HG02798 (cell line): ENCODE data around the gene SPINT3.
"Not testable (repeated sequence)": the region's sequence is repeated elsewhere in the genome, so short reads cannot be mapped to it uniquely, and the experiment has no call there.

Experiments used
- ATAC-seq: cut with Tn5 transposase; IDR thresholded peaks from one replicate; pipeline ENCODE4 v1.9.1; 2021; ENCODE audit warnings: mild to moderate bottlenecking; ENCODE audit not compliant: unreplicated experiment, poor library complexity

Gene SPINT3

GRCh38 chr20:45506398-45506797 lies 9.0 kb downstream of the SPINT3 start:
- no peak for ATAC-seq

- ATAC-seq: no peak
Measured at GRCh38 chr20:45503403-45503802, 12.0 kb downstream of the SPINT3 start.

- no peak for ATAC-seq
Measured at GRCh38 chr20:45502561-45502960, 12.9 kb downstream of the SPINT3 start.

DNA sequence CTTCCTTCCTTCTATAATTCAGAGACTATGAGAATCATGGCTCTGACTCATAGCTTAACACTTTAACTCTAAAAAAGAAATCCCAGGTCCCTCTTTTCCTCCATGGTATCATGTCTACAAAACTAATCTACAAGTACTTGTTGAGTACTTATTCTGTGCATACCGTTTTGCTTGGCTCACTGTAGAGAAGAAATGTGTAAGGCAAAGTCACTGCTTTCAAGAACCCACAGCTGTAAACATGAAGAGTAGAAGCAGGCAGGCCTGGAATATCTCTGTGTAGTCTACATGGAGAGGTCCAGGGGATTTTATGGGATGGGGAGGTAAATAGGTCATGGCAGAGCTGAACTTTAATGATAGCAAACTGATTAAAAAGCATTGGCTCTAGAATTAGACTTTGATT lies 13.8 kb downstream of the SPINT3 start:
- ATAC-seq: no peak

GRCh38 chr20:45500022-45500421 lies 15.4 kb downstream of the SPINT3 start:
- ATAC-seq: no peak

- no peak for ATAC-seq
Measured at GRCh38 chr20:45497971-45498494, 17.4 kb downstream of the SPINT3 start.

DNA sequence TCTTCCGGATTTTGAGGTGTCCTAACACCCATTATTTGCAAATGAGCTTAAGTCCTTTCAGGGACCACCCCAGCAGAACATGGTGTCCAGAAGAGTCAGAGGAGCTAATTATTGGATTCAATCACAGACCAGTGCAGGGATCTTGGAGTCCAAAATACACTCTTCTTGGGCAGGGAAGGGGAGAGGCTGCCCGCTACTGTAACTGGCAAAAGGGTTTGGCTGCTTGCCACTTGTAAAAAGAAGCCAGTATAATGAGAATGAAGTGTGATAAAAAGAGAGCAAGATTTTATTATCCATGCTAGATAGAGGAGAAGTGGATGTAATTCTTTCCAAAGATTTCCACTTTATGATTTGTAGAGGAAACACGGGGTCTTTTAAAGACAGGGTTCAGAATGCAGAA lies 19.3 kb downstream of the SPINT3 start:
- no peak for ATAC-seq

DNA sequence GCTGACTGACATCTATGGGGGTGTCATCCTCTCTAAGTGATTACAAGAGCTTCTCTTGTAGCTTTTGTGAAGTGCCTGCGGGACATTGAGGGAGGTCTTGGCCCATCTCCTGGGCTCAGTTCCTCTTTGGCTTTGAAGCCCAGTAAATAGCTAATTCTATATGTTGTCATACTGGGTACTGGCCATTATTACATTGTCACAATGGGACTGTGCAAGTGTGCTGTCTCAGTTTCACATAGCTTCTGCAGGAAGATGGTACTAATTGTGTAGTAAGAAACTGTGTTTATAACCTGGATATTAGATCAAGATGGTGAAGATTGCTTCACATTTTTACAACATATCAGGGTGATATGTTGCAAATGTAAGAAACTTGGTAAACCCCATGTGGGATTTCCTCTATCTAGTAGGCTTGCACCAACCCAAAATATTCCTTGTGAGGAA lies 19.9 kb downstream of the SPINT3 start:
- ATAC-seq: no peak

DNA sequence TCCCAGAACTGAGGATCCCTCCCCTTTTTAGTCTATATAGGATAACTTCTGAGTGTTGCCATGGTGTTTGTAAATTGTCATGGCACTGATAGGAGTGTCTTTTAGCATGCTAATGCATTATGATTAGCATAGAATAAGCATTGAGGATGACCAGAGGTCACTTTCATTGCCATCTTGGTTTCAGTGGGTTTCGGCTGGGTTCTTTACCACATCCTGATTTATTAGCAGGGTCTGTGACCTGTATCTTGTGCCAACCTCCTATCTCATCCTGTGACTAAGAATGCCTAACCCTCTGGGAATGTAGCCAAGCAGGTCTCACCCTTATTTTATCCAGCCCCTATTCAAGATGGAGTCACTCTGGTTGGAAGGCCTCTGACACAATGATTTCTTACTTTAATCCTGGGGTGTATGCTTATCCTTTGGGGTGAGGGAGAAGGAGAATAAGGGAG lies 26.3 kb downstream of the SPINT3 start:
- no peak for ATAC-seq

- ATAC-seq: no peak
Measured at GRCh38 chr20:45487231-45487635, 28.2 kb downstream of the SPINT3 start.

DNA sequence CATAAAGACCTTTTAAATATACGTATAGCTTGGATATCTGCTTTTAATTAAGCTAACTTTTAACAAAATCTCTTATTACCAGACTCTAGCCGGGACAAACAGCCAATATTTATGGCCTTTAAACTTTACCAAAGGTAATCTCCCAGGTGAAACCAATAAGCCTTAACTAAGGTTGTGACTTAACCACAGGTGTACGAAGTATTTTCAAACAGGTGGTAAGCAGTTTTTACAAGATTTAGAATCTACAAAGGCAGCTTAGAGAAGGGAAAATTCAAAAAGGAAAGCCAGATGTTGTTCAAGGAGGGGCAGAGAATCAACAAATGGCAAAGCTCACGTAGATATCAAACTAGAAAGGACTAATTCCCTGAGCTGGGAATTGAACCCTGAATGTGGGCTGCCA lies 30.0 kb downstream of the SPINT3 start:
- no peak for ATAC-seq

- no peak for ATAC-seq
Measured at GRCh38 chr20:45484676-45485075, 30.7 kb downstream of the SPINT3 start.

- no peak for ATAC-seq
Measured at GRCh38 chr20:45479822-45480221, 35.6 kb downstream of the SPINT3 start.

- ATAC-seq: not testable (repeated sequence)
Measured at GRCh38 chr20:45477530-45478148, 37.8 kb downstream of the SPINT3 start.

GRCh38 chr20:45472286-45472685 lies 43.1 kb downstream of the SPINT3 start:
- not testable (repeated sequence) for ATAC-seq

DNA sequence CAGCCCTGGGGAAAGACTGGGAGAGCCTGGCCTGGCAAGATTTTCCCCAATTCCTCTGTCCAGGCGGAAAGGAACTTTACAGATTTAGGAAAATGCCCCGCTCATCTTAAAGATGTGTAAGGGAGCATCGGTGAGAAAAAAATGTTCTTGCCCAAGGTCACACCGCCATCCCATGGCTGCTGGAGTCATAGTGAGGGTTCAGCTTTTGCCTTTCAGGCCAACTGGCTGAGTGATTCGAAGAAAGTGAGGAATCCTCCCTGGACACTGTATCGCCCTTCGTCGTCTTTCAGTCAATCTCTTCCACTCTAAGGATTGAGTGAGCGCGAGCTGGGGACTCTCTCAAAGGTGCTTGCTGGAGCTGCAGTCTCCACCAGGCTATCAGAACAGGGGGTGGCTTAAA lies 44.5 kb downstream of the SPINT3 start:
- no peak for ATAC-seq

DNA sequence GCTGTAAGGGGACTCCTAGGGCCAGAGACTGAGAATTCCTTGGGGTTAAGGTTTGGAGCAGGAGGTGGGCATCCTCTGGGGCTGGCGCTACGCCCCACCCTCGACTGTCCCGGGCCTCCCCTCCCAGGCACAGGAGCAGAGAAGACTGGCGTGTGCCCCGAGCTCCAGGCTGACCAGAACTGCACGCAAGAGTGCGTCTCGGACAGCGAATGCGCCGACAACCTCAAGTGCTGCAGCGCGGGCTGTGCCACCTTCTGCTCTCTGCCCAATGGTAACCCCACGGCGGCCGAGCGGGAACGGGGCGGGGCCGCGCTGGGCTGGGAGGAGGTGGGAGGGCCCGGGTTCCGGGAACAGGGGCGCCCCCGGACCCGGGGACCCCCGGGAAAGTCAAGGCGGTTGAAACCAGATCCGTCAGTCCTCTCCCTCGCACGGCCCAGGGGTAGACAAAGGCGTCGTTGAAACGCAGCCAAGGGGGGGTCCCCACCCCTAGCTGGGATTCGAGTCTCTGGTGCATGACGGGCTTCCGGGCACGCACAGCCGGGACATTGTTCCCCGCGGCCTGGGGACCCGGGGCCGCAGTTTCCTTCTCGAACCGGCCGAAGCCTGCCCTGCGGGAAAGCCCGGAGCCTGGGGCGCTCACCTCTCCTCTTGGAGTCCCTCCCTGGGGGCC lies 45.0 kb downstream of the SPINT3 start:
- peak; percentile 47 for ATAC-seq

DNA sequence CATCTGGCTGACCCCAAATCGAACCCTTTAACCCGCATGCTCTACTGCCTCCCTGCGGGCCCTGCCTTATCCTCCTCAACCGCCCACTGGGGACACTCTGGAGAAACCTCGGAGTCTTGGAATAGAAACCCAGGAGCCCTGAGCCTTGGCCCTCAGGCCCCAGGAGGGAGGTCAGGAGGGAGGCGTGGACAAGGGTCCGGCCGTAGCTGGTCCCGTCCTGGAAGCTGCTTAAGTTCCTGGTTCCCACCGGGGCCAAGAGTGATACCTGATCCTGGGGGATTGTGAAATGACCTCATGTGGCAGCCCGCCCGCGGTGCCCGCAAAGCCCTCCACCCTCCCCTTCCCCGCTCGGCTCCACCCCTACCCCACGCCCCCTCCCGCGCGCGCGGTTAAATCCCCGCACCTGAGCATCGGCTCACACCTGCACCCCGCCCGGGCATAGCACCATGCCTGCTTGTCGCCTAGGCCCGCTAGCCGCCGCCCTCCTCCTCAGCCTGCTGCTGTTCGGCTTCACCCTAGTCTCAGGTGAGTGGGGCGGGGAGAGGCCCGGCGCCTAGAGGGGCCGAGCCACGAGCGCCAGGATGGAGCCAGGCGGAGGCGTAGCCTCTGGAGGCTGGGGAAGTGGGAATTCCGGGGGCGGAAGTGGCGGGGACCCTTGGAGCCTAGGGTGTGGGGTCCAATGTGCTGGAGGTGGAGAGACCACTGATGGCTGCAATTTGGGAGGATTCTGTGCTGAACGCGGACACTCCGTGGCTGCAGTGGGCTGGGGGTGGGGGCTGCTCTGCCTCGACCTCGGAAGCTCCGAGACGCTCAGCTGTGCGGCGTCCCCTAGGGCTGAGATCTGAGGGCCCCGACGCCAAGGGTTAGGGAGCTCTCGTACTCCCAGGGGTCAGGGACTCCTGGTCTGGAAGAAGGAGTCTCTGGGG lies 45.8 kb downstream of the SPINT3 start, which contains the start of gene WFDC2:
Gene WFDC2, plus strand, starts transcription at position 418 of the 926 bp plus-strand sequence. Its CDS starts 29 bp downstream, at position 447.
- ATAC-seq: no peak

DNA sequence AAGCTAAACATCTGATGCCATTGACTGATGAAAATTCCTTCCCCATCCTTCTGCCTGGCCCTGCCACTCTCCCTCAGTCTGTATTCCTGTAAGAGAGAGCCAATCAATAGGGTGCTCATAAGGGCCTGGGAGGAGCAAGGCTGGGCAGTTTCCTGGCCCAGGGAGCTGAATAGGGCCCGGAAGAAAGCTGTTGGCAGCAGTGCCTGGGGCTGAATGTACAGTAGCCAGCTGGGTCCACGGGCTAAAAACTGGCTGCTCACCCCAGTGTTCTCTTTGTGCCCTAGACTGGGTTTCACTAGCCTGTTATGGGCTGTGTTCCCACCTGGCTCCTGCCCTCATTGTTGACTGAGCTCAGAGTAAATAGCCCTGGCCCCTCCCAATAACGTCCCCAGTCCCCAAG lies 47.6 kb downstream of the SPINT3 start:
- ATAC-seq: no peak

DNA sequence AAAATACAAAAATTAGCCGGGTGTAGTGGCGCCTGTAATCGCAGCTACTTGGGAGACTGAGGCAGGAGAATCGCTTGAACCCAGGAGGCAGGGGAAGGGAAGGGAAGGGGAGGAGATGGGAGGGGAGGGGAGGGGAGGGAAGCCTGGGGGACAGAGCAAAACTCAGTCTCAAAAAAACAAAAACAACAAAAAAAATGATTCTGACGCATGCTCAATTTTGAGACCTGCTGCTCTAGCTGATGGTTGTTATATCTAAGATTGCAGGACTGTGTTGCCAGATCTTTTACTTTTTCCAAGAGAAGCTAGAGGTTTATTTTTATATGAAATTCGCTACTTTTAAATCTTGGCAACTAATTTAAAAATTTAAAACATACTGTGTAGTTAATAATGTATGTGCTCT lies 48.2 kb downstream of the SPINT3 start:
- ATAC-seq: no peak
